ENCODE data around the gene OTUD3. TPM values are rescaled to one million over a fixed set of nuclear protein-coding genes. Genes with fewer than 3 reads are reported as not detected.
A peak's percentile ranks its signal among the peaks of the same experiment; 100 is the strongest.

The OTUD3 gene
- total RNA-seq, 1 experiment from 2014 or later = 14.7 TPM

DNA sequence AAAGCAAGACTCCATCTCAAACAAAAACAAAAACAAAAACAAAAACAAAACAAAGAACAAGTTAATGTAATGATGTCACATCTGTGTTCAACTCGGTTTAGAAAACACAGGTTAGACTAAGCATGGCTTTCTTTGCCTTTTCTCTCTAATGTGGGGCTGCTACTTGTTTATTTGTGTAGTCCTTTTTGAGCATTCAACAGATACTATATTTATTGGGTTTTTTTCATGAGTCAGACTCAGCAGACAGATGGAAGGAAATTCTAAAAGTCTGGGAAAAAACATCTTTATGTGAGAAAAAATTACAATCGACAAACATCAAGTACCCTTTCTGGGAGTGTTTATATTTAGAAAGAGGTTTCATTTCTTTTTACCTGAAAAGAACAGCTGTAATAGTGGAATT lies 22.3 kb upstream of the OTUD3 start:
- TF ChIP-seq, protein P1, sequence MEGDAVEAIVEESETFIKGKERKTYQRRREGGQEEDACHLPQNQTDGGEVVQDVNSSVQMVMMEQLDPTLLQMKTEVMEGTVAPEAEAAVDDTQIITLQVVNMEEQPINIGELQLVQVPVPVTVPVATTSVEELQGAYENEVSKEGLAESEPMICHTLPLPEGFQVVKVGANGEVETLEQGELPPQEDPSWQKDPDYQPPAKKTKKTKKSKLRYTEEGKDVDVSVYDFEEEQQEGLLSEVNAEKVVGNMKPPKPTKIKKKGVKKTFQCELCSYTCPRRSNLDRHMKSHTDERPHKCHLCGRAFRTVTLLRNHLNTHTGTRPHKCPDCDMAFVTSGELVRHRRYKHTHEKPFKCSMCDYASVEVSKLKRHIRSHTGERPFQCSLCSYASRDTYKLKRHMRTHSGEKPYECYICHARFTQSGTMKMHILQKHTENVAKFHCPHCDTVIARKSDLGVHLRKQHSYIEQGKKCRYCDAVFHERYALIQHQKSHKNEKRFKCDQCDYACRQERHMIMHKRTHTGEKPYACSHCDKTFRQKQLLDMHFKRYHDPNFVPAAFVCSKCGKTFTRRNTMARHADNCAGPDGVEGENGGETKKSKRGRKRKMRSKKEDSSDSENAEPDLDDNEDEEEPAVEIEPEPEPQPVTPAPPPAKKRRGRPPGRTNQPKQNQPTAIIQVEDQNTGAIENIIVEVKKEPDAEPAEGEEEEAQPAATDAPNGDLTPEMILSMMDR (IDR thresholded peaks at IDR 0.05; ENCODE audit: unreplicated experiment) = no peak
- peaks cover 7% of the 10 kb centered on the region for H3K36me3 Mint-ChIP-seq (ENCODE audit: insufficient read depth, unreplicated experiment)
- no peak overlapping the region for H3K4me3 Mint-ChIP-seq (ENCODE audit: low read depth, unreplicated experiment)
- no peaks in the 10 kb centered on the region for H3K27me3 Mint-ChIP-seq (ENCODE audit: unreplicated experiment)
- peaks cover 26% of the 10 kb centered on the region for H3K4me1 Mint-ChIP-seq (ENCODE audit: low read depth, unreplicated experiment)
- CTCF ChIA-PET = interaction anchor here (0.6 kb wide), 1 partner anchor 169 kb away, joined by 3 read pairs; no protein-coding TSS in a partner anchor
- DNase-seq = no peak
- intact Hi-C loops (cut with micrococcal nuclease; ENCODE audit: unreplicated experiment) = loop anchor here (5.0 kb wide), 1 partner anchor 43 kb away; the partner anchor contains the start of gene RNF186
- peaks cover 4% of the 10 kb centered on the region for H3K9me3 Mint-ChIP-seq (ENCODE audit: low read depth, unreplicated experiment)
- BruUV-seq (replicated peaks) = no TSS peak
- H3K27ac Mint-ChIP-seq (ENCODE audit: unreplicated experiment) = no peak overlapping the region

DNA sequence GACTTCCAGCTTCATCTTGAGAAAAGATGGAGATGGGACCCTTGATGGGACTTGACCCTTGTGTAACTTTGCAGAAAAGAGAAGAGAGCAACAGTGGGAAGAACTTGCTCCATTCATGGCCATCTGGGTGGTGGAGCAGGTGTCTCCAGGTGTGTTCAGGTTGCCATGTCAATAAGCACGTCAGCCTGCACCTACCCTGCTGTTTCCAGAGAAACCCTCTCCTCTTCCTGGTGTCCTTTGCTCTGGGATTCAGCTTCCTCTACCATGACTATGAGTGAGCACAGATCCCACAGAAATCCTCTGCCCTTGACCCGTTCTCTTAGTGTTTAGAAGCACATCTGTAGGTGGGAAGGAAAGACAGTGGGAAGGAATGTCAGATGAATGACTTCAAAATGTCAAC lies 21.8 kb upstream of the OTUD3 start:
- CTCF ChIA-PET = interaction anchor here (0.6 kb wide), 1 partner anchor 169 kb away, joined by 3 read pairs; no protein-coding TSS in a partner anchor
- peaks cover 26% of the 10 kb centered on the region for H3K4me1 Mint-ChIP-seq (ENCODE audit: low read depth, unreplicated experiment)
- TF ChIP-seq, protein P1 (IDR thresholded peaks at IDR 0.05; ENCODE audit: unreplicated experiment) = no peak
- DNase-seq = no peak
- no peaks in the 10 kb centered on the region for H3K27me3 Mint-ChIP-seq (ENCODE audit: unreplicated experiment)
- BruUV-seq (replicated peaks) = no TSS peak
- peaks cover 7% of the 10 kb centered on the region for H3K36me3 Mint-ChIP-seq (ENCODE audit: insufficient read depth, unreplicated experiment)
- intact Hi-C loops (cut with micrococcal nuclease; ENCODE audit: unreplicated experiment) = loop anchor here (5.0 kb wide), 1 partner anchor 43 kb away; the partner anchor contains the start of gene RNF186
- H3K4me3 Mint-ChIP-seq (ENCODE audit: low read depth, unreplicated experiment) = no peak overlapping the region
- H3K27ac Mint-ChIP-seq (ENCODE audit: unreplicated experiment) = peak overlapping the region; percentile 47
- H3K9me3 Mint-ChIP-seq (ENCODE audit: low read depth, unreplicated experiment) = peaks cover 4% of the 10 kb centered on the region

DNA sequence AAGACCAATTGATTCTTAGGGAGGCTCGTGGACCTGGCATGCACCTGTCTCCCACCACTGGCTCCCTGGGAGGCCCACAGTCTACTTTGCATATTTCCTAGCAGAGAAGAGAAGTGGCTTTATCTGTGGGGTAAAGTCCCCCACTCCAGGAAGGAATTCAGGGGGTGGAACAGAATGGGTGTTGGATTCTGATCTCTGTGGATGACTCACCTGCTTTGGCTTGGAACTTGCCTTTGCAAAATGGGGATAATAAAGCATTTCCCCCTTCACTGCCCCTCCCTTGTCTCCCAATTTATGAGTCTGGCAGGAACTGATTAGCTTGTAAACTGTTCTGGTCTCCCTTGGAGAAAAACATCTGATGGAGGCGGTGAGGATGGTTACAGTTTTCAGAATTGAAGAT lies 21.2 kb upstream of the OTUD3 start:
- intact Hi-C loops (cut with micrococcal nuclease; ENCODE audit: unreplicated experiment) = loop anchor here (5.0 kb wide), 1 partner anchor 44 kb away; the partner anchor contains the start of gene RNF186
- peaks cover 7% of the 10 kb centered on the region for H3K36me3 Mint-ChIP-seq (ENCODE audit: insufficient read depth, unreplicated experiment)
- BruUV-seq (replicated peaks) = no TSS peak
- H3K4me3 Mint-ChIP-seq (ENCODE audit: low read depth, unreplicated experiment) = no peak overlapping the region
- TF ChIP-seq, protein P1 (IDR thresholded peaks at IDR 0.05; ENCODE audit: unreplicated experiment) = no peak
- peaks cover 4% of the 10 kb centered on the region for H3K9me3 Mint-ChIP-seq (ENCODE audit: low read depth, unreplicated experiment)
- H3K27ac Mint-ChIP-seq (ENCODE audit: unreplicated experiment) = peak overlapping the region; percentile 47
- H3K27me3 Mint-ChIP-seq (ENCODE audit: unreplicated experiment) = no peaks in the 10 kb centered on the region
- DNase-seq = peak; percentile 50
- peaks cover 29% of the 10 kb centered on the region for H3K4me1 Mint-ChIP-seq (ENCODE audit: low read depth, unreplicated experiment)
- CTCF ChIA-PET = interaction anchor here (1.0 kb wide), 1 partner anchor 9 kb away, joined by 3 read pairs; no protein-coding TSS in a partner anchor

DNA sequence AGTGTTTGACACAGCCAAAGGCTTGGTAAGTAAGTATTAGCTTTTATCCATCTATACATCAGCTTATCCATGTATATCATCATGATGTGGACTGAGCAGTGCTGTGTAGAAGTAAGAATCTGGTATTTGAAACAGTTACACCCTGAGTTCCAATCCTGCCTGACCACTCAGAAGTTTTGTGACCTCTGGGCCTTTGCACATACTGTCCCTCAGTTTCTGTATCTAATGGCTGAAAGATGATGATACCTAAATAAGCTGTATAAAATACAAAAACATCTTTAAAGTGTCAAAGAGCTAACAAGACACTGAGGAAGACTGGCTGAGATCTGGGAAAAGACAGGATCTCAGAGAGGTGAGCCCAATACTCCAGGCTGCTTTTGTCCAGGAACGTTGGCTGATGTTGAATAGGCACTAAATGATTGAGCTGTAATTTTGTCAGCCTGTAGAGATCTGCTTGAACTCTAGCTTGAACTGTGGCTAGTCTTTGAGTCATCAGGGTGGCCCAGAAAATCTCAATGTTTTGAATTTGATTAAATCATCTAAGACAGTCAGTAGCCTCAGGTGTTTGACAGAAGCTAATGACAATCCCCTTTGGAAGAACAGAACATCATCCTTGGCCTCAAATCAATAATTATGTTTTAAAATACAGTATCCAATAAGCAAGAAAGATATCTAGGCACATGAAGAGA lies 20.2 kb upstream of the OTUD3 start:
- CTCF ChIA-PET = interaction anchor here (0.6 to 1.0 kb wide), 2 partner anchors 8 to 41 kb away, joined by 3 read pairs; no protein-coding TSS in a partner anchor
- H3K27ac Mint-ChIP-seq (ENCODE audit: unreplicated experiment) = no peak overlapping the region
- intact Hi-C loops (cut with micrococcal nuclease; ENCODE audit: unreplicated experiment) = loop anchor here (5.0 kb wide), 1 partner anchor 45 kb away; the partner anchor contains the start of gene RNF186
- H3K9me3 Mint-ChIP-seq (ENCODE audit: low read depth, unreplicated experiment) = peaks cover 4% of the 10 kb centered on the region
- DNase-seq = no peak
- H3K27me3 Mint-ChIP-seq (ENCODE audit: unreplicated experiment) = no peaks in the 10 kb centered on the region
- peaks cover 38% of the 10 kb centered on the region for H3K4me1 Mint-ChIP-seq (ENCODE audit: low read depth, unreplicated experiment)
- TF ChIP-seq, protein P1 (IDR thresholded peaks at IDR 0.05; ENCODE audit: unreplicated experiment) = no peak
- peaks cover 7% of the 10 kb centered on the region for H3K36me3 Mint-ChIP-seq (ENCODE audit: insufficient read depth, unreplicated experiment)
- BruUV-seq (replicated peaks) = no TSS peak
- no peak overlapping the region for H3K4me3 Mint-ChIP-seq (ENCODE audit: low read depth, unreplicated experiment)
